ENCODE results near the gene TBC1D1.

The TBC1D1 gene

DNA sequence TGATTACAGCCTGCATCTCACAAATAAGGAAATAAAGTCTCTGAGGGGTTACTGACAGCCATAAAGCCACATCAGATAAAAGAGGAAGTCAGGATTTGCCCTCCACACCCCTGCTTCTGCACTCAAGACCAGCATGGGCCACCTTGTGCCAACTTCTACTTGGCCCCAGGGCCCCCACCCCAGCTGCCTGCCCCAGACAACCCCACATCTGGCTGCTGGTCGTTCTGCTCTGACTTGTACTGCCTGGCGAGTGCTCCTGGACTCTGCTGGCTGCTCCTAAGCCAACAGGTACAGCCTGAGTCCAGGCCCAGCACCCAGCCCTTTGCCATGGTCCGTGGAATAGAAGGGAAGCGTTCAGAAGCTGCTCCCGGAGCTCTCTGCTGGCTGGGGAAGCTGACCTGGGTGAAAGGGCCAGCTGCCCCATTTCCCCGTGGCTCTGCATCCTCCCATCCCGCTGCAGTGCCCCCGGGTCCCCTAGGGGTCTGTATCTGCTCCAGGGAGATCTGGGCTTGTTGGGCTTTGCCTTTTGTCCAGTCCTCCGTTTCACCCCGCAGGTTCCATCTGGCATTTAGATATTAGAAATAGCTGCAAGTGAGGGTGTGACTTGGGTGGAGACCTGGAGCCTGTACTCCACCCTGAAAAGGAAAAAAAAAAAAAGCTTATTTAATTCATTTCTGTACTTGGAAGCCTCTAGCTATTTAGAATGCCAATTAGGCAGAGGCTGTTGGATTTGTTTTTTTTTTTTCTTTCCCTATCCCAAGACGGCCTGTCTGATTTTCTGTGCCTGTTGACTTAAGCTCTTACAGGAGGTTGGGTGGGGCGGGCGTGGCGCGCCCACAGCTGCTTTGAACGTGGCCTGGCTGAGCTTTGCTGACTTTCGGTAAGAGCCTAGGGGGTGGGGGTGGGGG lies 264.1 kb downstream of the TBC1D1 start:
- DNase-seq, result no peak

DNA sequence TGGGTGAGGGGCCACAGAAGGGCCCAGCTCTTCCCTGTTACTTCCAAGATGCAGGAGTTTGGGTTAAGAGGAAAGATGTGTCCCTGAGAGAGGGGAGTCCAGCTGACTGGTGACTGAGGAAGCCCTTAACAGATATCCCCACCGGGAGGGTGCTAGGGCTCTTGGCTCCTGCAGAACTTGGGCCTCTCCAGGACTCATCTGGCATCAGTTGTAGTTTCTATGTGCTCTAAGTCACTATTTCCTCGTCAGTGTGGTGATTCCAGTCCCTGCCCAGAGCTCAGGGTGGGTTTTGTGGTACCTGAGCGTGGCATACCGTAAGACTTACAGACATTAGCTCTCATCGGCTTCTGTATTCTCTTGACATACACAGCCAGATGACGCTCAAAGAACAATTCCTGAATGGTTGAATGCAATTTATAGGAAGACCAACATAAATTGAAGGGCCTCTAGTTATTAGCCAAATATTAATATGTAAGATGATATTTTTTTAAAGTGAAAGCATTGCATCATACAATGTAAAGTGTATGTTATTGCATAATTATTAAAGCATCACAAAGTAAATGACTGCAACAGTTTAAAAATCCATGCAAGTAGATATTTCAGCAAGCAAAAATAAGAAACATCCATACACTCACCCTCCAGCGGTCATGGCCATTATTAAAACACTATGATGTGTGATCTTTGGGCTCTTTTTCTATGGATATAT lies 264.9 kb downstream of the TBC1D1 start:
- DNase-seq, result no peak

DNA sequence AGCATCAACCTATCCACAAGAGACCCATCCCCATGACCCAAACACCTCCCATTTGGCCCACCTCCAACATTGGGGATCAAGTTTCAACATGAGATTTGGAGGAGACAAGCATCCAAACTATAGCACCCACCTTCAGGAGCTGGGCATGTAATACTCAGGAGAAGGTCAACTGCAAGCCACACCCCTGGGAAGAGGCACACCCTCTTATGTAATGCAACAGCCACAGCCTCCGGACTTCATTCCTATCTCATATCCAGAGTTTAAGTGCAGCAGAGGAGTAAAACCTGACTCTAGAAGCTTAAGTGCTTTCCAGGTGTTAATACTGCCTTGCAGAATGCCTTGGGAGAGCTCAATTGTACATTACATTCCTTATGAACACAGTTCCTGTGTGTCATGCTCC lies 266.7 kb downstream of the TBC1D1 start:
- DNase-seq, result no peak

DNA sequence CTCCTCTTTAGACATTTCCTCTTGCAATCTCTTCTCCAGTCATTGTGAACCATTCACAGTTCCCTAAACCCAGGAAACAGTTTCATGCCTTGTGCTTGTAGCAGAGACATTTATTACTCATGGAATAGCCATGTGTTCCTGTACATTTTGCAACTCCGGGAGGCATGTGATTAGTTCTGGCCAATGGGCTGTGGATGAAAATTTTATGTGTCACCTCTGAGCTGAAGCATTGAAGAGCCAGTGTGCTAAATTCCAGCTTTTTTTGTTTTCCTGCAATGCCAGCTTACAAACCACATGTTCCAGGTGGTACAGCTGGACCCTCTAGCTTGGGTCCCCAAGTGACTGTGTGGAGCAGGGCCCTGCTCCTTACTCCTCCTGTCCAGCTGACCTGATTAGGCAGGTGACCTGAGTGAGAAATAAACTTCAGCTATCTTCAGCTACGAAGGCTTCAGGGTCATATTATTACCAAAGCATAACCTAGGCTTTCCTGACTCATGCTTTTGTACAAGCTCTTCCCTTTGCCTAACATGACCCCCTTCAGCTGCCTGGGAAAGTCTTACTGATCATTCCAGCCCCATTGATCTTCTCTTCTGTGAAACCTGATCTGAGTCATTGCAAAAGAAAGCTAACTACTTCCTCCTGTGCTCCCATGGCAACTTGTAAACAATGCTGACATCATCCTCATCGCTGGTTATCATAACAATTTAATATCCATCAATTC lies 269.8 kb downstream of the TBC1D1 start:
- no peak for DNase-seq

DNA sequence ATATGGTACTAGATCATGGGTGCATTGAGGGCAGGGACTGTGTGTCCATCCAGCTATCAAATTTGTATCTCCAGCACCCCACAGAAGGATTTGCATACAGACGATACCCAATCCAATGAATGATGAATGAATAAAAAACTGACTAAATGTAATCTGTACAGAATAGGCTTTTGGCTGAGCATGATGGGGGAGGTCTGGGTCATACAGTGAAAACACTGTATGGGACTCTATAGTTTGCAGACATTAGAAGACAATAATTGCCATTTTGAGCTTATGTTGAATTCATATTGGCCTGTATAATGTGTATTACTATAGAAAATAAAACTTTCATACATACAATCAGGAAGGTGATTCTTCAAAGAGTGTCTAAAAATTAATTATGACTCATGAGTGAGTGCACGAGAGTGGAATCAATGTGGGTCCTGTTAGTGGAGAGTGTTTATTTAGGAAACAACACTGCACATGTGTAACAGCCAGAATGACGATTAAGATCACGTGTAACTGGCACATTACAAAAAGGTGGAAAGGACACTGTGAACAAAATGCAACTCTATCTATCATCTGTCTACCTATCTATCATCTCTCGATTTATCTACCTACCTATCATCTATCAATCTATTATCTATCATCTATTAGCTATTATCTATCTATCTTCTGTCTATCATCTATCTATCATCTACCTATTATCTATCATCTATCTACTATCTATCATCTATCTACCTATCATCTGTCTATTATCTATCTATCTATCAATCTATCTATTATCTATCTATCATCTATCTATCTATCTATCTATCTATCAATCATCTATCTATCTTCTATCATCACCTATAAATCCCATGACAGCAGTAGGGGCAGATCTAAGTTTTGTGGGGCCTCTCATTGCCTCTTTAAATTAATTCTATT lies 270.6 kb downstream of the TBC1D1 start:
- DNase-seq, result no peak

DNA sequence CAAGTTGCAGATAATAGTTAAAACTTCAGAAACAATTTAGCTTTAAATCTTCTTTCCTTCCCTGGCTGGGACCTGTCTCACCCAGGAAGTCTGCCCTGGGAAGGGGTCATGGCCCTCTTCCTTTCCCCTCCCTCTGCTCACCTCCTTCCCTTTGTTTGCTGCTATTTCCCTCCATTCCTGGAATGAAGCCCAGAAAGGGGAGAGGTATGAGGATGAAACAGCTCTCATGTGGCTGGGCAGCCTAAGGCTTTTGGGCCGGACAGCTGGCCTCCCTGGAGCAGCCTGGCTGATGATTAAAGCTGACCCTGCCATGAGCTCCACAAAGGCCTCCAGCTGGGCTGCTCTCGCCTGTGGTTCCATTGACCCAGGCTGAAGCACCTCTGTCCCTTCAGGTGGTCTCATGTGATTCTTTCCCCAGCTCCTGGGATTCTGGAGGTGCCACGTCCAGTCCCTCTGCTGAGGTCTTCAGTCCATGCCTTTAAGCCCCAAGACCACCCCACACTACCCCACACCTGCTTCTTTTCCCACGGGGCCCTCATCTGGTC lies 271.4 kb downstream of the TBC1D1 start:
- no peak for DNase-seq

DNA sequence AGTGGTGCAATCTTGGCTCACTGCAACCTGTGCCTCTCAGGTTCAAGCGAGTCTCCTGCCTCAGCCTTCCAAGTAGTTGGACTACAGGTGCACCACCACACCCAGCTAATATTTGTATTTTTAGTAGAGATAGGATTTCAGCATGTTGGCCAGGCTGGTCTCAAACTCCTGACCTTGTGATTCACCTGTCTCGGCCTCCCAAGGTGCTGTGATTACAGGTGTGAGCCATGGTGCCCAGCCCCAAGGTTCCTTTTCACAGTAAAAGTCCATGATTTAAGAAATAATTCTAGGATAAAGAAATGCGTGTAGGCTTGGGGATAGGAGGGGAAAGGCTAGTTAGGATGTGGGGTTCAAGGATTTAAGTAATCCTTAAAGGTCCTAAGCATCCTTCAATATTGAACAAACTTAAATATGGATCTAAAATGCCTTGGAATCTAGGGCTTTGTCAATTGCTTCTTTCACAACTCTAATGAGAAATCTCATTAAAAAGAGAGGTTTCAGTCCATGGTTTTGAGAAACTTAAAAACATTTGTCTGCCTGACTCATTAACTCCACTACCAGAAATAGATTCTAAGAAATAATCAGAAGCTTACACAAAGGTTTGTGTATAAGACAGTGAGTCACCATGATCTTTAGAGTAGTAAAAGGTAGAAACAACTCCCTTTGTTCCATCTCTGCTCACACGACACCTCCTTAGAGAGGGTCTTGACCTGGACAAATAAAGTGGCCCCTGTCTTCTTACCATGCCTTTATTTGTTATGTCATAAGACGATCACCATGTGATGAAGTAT lies 272.5 kb downstream of the TBC1D1 start:
- DNase-seq, result no peak

DNA sequence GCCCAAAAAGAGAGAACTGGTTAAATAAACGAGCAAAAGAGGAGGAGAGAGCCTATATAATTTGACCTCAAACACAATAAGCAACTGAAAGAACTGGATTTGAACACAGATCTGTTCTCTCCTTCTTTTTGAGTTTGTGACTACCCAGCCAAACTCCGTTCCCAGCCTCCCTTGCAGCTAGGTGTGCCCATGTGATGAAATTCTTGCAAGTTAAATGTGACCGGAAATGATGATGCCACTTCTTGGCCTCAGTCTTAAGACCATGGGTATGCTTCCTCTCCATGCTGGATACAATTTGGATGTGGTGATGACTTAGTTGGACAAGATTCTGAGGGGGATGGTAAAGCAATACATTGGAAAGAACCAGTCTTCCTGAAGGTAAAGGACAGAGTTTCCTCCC lies 273.5 kb downstream of the TBC1D1 start:
- no peak for DNase-seq

DNA sequence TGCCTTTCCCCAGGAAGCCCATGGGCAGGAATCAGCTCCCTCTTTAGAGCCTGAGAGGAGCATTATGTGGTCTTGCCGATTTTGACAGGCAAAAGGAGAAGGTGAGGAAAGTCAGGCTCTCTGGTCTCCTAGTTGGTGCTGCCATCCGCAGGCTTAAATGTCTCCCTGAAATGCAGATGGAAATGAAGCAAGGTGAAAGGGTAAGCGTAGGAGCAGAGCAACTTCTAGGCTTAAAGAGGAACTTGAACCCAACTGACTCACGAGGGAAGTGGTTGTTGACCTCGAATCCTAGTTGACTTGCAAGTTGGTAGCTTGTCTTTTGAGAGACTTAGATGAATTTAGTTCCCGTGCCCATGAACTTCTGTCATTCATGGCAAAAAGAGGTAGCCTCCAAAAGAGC lies 275.2 kb downstream of the TBC1D1 start:
- DNase-seq, result no peak

DNA sequence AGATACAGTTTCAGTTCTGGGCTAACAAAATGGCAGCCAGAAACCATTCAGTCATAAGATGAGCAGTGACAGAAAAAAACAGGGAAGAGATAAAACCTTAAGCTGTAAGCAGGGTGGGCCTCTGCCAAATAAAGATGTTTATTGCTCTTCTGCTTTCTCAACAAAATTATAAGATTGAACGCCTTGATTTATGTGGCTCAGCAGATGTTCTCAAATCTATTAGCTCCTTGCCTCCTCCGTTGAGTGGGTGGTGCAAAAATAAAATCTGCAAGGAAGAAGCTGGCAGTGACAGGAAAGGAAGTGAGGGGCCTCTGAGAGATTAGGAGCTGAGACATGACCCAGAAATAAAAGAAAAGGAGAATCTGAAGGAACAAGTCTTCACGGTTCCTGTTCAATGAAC lies 275.9 kb downstream of the TBC1D1 start:
- DNase-seq, result no peak

DNA sequence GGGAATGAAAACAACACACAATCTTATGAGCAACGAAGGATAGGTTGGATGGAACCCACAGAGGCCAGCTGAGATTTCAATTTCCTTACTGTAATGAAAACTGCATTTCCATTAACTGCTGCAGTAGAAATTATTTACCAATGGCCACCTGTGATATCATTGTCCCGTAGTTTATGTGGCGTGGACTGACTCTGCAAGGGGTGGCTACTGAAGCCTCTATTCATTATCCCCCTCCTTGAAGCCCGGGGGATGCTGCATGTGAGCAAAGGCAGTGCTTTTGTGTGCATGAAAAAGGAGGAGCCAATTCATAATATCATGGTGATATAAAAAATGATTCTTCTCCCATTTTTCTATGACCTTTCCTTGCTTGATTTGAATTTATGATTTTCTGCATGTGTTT lies 277.1 kb downstream of the TBC1D1 start:
- no peak for DNase-seq

DNA sequence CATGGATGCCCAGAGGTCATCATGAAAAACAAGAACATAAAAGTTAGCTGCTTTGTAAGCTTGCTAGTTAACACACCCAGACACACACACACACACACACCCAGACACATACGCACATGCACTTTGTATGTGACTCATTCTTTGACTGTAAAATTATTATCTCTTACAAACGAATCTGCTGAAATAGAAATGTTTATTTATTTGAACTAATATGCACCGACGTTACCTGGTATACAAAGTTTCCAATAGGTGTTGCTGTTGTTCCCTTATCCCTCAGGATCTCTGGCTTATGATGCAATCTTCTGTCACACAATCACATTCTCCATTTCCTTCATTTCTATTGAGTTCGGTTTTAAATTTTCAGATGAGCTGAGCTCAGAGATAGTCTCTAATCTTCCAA lies 278.6 kb downstream of the TBC1D1 start:
- no peak for DNase-seq

DNA sequence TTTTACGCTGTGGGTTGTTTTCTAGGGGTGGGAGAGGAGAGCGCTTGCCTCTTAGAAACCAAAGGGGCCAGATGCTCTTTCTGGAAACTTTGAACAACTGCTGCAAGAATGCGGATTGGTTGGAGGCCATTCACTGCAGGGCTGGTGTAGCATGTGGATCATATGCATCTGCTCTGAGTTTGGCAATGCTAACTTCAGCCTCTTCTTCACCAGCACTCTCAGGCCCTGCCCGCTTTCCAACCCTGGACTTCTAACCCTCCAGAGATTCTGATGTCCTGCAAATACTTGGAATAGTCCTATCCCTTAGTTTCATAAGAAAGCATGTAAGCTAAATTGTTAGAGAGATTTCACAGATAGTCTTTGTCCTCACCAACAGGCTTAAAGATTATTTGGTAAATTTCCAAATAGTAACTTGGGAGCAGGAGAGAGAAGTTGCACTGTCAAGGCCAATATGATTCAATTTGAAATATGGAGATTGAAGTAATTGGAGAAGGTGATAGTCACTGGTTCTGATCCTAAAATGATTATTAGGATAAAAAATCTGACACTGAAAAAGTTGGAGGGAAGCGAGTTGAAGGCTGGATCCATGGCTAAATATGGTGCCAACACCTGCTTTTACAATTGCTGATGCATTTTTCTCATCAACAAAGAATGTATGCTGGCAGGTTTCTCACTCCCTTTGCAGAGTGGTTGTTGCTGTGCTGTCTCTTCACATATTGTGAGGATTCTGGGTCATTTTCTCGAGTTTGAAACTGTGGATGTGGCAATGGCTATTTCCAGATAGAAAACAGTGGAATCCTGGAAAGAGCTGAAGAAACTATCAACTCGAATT lies 279.7 kb downstream of the TBC1D1 start:
- no peak for DNase-seq

DNA sequence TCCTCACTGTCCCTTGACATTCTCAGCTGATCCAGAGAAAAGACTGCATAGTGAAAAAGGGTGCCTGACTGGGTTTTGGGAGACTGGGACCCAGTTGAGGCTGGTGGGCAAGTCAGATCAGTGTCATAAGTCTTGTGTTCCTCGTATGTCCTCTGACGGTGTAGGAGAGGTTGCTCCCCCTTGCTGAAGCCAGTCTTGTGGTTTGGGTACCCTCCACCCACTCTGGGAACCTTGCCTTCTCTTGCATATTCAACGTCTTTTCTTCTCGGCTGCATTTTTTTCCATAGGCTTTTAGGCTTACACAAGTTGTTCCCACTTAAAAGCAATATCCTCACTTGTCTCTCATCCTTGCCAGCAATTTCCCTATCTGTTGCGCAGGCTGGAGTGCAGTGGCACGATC lies 281.2 kb downstream of the TBC1D1 start:
- DNase-seq, result no peak

DNA sequence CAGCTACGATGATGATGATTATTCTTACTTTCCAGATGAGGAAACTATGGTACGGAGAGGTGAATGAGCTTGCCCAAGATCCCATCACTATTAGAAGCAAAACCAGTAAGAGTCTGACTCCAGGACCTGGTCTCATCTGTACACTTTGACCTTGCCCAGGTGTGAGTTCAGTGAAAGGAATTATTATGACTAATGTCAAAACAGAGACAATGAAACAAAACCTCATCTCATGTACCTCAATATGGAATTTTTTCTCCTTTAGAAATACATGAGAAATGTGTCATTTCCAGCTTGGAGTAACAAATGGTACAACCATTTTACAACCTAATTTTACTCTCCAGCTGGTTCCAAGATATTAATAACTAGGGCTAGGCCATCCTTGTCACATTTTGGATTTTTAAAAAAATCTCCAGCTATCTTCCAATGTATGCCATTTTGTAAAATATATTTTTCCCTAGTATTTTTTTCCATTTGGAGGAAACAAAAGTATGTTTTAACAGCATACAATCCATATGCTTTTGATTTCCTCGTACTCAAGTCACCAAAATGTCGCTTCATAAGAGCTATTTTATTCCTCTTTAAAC lies 283.1 kb downstream of the TBC1D1 start:
- no peak for DNase-seq

DNA sequence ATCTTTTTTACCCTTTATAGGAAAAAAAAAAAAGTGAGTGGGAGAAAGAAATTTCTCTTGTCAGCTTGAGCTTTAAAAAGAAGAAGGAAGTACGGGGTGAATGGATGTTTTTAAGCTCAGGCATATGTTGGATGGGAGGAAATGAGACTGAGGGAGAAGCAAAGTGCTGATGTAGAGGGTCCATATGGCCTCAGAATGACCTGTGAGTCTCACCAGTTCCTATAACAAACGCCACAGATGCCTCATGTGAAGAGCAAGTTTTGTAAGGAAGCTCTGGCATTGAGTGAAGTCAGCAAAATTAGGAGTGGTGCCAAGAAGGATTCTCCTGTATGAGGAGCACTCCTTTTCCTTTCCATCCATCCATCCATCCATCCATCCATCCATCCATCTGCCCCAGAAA lies 283.9 kb downstream of the TBC1D1 start:
- DNase-seq, result no peak

DNA sequence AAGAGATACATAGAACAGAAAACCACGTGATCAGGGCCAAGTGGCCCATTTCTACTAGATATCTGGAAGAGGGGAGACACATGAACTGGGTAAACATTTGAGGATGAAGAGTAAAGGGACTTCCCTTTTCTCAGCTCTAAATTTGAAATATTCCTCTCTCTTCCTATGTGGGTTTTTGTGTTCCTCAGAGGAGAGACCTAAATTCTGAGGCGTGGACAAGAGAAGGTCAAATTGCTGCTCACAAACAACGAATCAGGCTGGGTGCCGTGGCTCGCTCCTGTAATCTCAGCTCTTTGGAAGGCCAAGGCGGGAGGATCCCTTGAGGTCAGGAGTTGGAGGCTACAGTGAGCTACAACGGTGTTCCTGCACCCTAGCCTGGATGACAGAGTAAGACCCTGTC lies 285.3 kb downstream of the TBC1D1 start:
- DNase-seq, result no peak

DNA sequence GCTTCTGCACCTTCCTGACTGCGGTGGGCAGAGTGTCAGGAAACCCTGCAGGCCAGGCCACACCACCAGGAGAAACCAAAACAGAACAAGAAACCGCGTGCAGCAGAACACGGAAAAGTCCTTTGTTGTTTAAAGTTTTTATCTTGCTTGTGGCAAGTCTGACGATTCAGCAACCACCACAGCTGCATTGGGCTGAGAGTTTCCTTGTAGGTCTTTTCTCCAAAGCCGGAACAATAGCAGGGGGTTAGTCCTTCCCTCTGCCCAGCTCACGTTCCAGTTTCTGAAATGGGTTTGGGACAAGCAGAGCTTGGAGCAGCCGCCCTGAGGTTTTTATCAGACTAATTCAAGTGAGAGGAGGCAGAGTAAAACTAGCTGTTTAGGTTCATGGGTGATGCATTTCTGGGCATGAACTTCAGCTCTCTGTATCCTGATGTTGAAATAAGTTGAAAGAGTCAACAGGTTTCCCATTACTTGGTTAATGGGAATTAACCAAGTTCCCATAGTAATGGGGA lies 286.2 kb downstream of the TBC1D1 start:
- no peak for DNase-seq

DNA sequence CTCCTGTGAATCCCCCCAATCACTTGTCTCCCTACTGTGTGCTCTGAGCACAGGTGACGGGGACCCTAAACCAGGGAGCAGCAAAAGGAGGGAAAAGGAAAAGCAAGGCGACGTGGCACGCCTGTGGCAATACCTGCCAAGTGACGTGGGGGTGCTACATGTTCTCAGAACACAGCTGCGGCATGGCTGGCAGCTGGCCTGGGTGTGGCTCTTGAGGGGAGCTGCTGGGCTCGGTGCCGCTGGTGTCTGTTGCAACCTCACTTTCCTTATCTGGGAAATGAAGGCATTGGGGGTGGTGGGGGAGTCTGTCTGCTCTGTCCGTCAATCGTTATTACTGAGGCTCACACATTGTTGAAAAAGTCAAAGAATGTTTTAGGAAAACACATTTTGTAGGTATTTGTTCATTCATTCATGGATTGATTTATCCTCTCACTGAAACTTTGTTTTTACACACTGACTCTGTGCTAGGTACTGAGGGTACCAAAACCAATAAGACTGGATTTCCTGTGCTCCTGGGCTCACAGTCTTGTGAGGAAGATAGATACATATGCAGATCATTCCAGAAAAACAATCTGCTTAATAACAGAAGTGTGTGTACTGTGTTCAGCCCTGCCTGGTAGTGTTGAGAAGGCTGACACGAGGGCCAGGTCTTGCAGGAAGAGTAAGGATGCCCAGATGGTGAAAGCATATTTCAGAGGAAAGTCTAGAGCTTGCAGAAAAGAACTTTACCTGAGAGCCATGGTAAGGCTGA lies 286.9 kb downstream of the TBC1D1 start:
- no peak for DNase-seq
